ENCODE measurements around the gene ANKS1A.
"Not testable (repeated sequence)": the region's sequence is repeated elsewhere in the genome, so short reads cannot be mapped to it uniquely, and the experiment has no call there.

The ANKS1A gene

DNA sequence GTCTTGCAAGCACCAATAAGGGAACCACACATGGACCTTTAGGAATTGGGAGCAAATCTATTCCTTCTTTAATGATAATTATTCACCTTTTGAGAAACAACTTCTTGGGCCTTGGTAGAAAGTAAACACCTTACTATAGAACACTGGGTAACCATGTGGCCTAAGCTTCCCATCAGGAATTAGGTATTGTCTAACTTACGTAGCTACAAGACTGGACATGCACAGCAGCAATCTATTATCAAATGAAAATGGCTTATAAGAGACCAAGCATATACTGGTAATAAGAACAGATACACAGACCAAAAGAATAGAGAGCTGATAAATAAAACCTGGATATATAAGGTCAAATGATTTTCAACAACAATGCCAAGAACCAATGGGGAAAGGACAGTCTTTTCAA, 235.3 kb downstream of the ANKS1A start:
- DNase-seq (ENCODE audit: low read depth, low spot score) = no peak
- in situ Hi-C loops (cut with HindIII; ENCODE audit: low sequenced_read_pairs) = no loop called here
- H3K4me3 ChIP-seq (ENCODE audit: low read depth, low read length) = no peak overlapping the region
- no peak for TF ChIP-seq CTCF (IDR thresholded peaks at IDR 0.05; ENCODE audit: low read depth, low read length)

DNA sequence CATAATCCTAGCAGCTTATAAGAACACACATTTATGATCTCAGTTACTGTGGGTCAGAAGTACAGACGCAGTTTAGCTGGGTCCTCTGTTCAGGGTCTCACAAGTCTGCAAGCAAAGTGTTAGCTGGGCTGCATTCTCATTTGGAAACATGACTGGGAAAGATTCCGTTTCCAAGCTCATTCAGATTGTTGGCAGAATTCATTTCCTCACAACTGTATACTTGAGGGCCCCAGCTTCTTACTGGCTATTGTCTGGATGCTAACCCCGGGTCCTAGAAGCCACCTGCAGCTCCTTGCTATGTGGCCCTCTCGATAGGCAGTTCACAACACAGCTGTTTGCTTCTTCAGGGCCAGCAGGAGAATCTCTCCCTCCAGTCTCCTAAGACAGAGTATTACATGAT, 239.0 kb downstream of the ANKS1A start:
- no peak for TF ChIP-seq CTCF (IDR thresholded peaks at IDR 0.05; ENCODE audit: low read depth, low read length)
- in situ Hi-C loops (cut with HindIII; ENCODE audit: low sequenced_read_pairs) = no loop called here
- no peak for DNase-seq (ENCODE audit: low read depth, low spot score)
- no peak overlapping the region for H3K4me3 ChIP-seq (ENCODE audit: low read depth, low read length)

GRCh38 chr6:35128496-35128895, 239.4 kb downstream of the ANKS1A start:
- H3K4me3 ChIP-seq (ENCODE audit: low read depth, low read length) = no peak overlapping the region
- no peak for TF ChIP-seq CTCF (IDR thresholded peaks at IDR 0.05; ENCODE audit: low read depth, low read length)
- in situ Hi-C loops (cut with HindIII; ENCODE audit: low sequenced_read_pairs) = no loop called here
- peak; percentile 76 for DNase-seq (ENCODE audit: low read depth, low spot score)

DNA sequence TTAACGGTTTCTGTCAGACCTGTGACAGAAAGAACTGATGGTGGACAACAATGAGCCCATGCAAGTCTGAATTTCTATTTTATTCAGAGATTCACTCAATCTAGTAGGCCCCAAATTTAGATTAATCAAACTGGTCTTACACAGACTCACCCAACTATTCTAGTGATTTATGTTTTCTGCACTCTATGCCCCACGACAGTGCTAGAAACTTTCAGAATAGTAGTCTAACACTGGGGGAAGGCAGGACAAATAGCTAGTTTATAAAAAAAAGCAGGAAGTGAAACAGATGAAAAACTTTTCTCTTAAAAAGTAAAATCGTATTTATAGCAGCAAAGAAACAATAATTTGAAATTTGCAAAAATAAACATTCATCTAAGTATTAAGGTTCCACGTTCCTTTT, 247.1 kb downstream of the ANKS1A start:
- in situ Hi-C loops (cut with HindIII; ENCODE audit: low sequenced_read_pairs) = no loop called here
- no peak for TF ChIP-seq CTCF (IDR thresholded peaks at IDR 0.05; ENCODE audit: low read depth, low read length)
- no peak for DNase-seq (ENCODE audit: low read depth, low spot score)
- no peak overlapping the region for H3K4me3 ChIP-seq (ENCODE audit: low read depth, low read length)

- H3K4me3 ChIP-seq (ENCODE audit: low read depth, low read length); DNase-seq (ENCODE audit: low read depth, low spot score); in situ Hi-C loops (cut with HindIII; ENCODE audit: low sequenced_read_pairs): not testable (repeated sequence)
Observed at GRCh38 chr6:35138191-35138590, 249.1 kb downstream of the ANKS1A start.

- H3K4me3 ChIP-seq (ENCODE audit: low read depth, low read length) = no peak overlapping the region
- in situ Hi-C loops (cut with HindIII; ENCODE audit: low sequenced_read_pairs) = no loop called here
Observed at GRCh38 chr6:35139470-35139869, 250.4 kb downstream of the ANKS1A start.

More at GRCh38 chr6:35139470-35139869, 250.4 kb downstream of the ANKS1A start:
- no peak for DNase-seq (ENCODE audit: low read depth, low spot score)
- TF ChIP-seq CTCF (IDR thresholded peaks at IDR 0.05; ENCODE audit: low read depth, low read length) = no peak

Data from astrocyte of the spinal cord (primary cell).